HL-60 (cell line): ENCODE measurements around the gene CCDC107.

ENCODE experiments used
- GABPA ChIP-seq: IDR thresholded peaks from 2 replicates; pipeline ENCODE4 v1.6.1; 2012; ENCODE audit warnings: low read depth
- POLR2AphosphoS5 ChIP-seq: IDR thresholded peaks from 2 replicates; pipeline ENCODE4 v1.6.1; 2012; ENCODE audit warnings: low read depth
- REST ChIP-seq: IDR thresholded peaks from 2 replicates; pipeline ENCODE4 v1.6.1; 2012; ENCODE audit warnings: low read depth; ENCODE audit not compliant: insufficient replicate concordance
- SPI1 ChIP-seq: IDR thresholded peaks from 2 replicates; pipeline ENCODE4 v1.6.1; 2012; ENCODE audit warnings: low read depth, mild to moderate bottlenecking, borderline replicate concordance
- TF ChIP-seq, protein P1 (sequence below): IDR thresholded peaks from one replicate; pipeline ENCODE4 v1.5.1; 2011; ENCODE audit warnings: low read length, control low read depth, inconsistent platforms; ENCODE audit not compliant: insufficient read depth

DNA sequence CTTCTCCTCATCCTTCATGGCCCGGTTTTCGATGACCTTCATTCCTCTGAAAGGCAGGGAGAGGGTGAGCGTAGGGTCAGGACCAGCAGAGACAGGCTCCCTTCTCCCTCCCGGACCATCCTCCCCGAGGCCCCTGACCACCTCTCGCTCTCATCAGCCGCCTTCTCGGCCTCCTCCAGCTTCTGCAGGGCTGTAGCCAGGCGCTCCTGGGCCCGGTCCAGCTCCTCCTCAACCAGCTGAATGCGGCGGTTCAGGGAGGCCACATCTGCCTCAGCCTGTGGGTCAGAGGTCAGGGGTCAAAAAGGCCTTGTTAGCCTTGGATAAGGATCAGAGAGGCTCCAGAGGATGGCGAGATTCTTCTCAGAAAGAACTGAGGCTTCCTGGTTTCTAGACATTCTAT is 27.4 kb downstream of the CCDC107 start:
- TF ChIP-seq, protein P1, sequence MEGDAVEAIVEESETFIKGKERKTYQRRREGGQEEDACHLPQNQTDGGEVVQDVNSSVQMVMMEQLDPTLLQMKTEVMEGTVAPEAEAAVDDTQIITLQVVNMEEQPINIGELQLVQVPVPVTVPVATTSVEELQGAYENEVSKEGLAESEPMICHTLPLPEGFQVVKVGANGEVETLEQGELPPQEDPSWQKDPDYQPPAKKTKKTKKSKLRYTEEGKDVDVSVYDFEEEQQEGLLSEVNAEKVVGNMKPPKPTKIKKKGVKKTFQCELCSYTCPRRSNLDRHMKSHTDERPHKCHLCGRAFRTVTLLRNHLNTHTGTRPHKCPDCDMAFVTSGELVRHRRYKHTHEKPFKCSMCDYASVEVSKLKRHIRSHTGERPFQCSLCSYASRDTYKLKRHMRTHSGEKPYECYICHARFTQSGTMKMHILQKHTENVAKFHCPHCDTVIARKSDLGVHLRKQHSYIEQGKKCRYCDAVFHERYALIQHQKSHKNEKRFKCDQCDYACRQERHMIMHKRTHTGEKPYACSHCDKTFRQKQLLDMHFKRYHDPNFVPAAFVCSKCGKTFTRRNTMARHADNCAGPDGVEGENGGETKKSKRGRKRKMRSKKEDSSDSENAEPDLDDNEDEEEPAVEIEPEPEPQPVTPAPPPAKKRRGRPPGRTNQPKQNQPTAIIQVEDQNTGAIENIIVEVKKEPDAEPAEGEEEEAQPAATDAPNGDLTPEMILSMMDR, result no peak
- TF ChIP-seq REST (no peak), POLR2AphosphoS5 (no peak), SPI1 (no peak), GABPA (no peak)
